Adipose tissue (tissue), 3 donors: ENCODE measurements around the gene NCSTN. TPM values are rescaled to one million over a fixed set of nuclear protein-coding genes. Genes with fewer than 3 reads are reported as not detected.
A peak's percentile ranks its signal among the peaks of the same experiment; 100 is the strongest.

Experiments
- H3K27ac ChIP-seq: one replicate; pipeline ENCODE4 v1.5.1; 2013; ENCODE audit warnings: low read depth, low read length
- WGBS, 3 donors: extraction: QIAGEN DNeasy Blood & Tissue Kit; methylation state at CpG; one replicate each; pipeline ENCODE4 v1.1.7; 2013; 5-methylcytosine and 5-hydroxymethylcytosine counted together
- polyA plus RNA-seq, 3 donors: library from polyadenylated mRNA; stranded (reverse); fragments of 200-250 nt; gene quantifications; one replicate each; pipeline ENCODE4 v1.2.3, GENCODE V29; 2013
- donor health status: healthy with polysubstance abuse.
- donor health status: Bipolar disorder and iron deficiency.
- donor health status: healthy.

Gene NCSTN
- polyA plus RNA-seq = 10 to 100 TPM; 31.7 to 63.2 (median 45.5) TPM

DNA sequence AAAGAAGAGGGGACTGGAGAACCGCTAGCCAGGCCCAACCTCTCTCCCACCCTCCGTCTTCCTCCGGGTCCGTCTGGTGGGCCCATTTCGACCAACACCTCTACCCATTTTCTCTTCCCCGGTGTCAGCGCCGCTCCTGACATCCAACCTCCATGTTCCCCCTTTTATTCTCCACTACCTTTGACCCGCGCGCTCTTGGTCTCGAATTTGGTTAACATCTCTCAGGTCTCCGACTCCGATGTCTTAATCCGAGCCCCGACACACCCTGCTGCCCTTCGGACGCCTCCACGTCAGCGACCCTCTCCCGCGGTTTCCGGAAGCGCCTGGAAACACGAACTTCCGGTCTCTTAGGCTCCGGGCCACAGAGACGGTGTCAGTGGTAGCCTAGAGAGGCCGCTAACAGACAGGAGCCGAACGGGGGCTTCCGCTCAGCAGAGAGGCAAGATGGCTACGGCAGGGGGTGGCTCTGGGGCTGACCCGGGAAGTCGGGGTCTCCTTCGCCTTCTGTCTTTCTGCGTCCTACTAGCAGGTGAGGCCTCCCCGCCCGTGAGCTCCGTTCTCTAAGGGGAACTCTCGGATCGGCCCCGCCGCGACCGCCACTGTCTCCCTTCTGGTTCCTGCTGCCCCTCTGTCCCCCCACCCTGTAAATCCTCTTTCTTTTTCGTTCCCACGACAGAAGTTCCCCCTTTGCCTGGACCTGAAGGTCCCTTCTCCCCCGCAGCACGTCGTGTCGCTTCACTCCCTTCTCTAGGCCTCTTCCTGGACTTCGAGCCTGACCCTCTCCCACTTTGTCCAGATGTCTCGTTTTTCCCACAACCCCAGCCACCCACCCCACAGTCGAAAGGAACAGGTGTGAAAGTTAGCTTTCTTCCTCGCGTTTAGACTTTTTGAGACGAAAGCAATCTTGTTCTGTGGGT is at the start of gene NCSTN, which contains the start of gene COPA:
Gene NCSTN, plus strand, starts transcription at position 431 of the 917 bp plus-strand sequence. Its CDS starts 14 bp downstream, at position 445.
Gene COPA, minus strand, starts transcription at position 298 of the 917 bp plus-strand sequence. Its CDS starts 80 bp downstream, at position 218.
- peak within 1 kb of the TSS; percentile 87 for H3K27ac ChIP-seq
- WGBS, 3 donors = 0% methylated on average over 55 to 58 of the region's 58 CpGs

DNA sequence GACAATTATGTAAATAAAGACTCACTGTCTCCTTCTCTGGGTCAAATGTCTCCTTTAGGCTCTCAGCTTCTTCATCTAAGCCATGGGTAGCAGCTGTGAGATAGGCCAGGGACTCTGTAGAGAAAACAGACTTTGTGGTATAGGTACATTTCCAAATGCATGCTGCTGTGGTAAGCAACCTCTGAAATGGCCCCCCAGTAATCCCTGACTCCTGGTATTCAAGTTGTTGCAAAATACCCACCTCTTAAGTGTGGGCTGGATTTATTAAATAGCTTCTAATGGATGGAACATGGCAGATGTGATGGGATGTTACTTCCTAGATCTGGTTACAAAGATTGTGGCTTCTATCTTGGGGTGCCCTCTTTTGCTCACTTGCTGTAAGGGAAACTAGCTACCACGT is 47.1 kb upstream of the NCSTN start:
- 82 to 100% (median 93%) methylated on average over 1 of the region's 1 CpG for WGBS, 3 donors
- no peak overlapping the region for H3K27ac ChIP-seq

DNA sequence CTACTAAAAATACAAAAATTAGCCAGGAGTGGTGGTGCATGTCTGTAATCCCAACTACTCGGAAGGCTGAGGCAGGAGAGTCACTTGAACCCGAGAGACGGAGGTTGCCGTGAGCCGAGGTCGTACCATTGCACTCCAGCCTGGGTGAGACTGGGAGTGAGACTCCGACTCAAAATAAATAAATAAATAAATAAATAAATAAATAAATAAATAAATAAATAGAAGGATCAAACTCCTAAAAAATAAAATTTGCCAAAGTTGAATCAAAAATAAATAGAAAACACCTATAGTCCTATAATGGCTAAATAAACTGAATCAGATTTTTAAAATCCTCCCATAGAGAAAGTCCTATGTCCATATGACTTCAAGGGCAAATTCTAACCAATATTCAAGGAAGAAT is 43.0 kb upstream of the NCSTN start:
- WGBS, 3 donors = 80 to 85% (median 83%) methylated on average over 7 of the region's 7 CpGs
- H3K27ac ChIP-seq = no peak overlapping the region

DNA sequence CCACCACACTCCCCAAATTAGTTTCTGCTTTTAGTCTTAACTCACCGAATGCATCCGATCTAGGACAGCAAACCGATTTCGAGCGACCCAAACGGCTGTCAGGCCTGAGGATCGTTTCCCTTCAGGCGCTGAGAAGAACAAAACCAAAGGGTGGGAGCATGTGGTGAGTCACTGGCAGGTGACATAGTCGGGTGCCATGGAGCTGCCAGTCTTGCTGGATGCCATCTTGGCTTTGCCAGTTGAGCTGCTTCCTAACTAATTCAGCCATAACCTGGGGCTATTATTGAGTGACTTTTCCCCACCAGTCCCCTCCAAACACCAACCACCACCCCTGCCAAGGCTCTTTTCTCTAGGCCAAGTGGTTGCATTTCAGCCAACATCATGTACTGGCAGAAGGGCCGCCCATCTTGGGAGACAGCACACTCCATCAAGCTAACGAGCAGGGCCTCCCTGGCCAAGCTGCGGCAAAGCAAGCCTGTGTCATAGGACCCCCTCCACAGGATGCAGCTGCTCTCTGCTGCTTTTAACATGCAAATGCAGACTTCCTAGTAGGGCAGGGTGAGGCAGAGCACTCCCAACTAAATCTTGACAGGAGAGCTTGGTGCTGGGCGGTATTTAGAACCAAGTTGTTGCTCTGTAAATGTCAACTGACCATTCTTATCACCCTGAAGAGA is 35.9 kb upstream of the NCSTN start:
- no peak overlapping the region for H3K27ac ChIP-seq
- 85 to 92% (median 89%) methylated on average over 13 of the region's 13 CpGs for WGBS, 3 donors

DNA sequence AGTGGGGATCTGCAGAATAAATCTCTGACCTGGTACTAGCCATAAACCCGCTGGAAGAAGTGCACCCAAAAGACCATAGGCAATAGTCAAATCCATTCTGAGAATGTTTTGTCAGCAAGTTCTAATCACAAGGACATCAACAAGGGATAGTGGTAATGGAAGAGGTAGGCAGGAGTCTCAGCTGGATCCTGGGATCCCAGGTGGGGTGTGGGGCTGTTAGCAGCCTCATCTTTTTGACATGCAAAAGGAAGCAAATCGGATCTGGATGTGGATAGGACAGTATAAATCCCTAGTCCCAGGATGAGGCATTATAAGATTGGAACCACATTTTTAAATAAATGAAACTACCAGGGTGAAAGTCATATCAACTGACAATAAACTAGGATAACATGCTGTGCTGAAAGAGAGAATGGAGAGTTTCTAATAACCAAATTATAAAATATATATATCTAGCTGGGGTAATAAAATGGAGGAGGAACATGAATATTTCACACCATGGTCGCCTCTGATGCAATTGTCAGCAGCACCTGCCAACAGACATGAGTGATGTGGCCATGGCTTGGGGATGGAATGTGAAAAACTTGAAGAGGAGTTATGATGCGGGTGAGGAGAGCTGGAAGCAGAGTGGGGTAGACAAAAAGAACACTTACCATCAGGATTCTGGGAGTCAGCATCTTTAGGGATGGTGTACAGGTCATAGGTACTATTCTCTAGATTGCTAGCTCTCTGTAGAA is 34.6 kb upstream of the NCSTN start:
- WGBS, 3 donors = 80 to 91% (median 87%) methylated on average over 4 of the region's 4 CpGs
- no peak overlapping the region for H3K27ac ChIP-seq

DNA sequence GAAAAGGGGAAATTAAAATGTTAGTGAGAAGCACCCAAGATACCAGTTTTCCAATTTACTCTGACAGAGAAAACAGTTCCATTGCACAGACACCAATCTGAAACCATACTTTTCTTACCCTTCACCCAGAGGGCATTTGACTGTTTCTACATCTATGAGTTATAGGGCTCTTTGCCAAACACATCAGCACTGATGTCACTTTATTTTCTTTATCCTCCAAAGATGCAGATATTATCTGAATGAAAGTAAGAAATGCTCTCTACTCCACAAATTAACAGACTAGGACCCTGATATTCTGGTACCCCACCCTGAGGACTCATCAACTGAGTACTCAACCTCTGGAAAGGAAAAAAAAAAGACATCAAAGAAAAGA is 34.0 kb upstream of the NCSTN start:
- no peak overlapping the region for H3K27ac ChIP-seq

DNA sequence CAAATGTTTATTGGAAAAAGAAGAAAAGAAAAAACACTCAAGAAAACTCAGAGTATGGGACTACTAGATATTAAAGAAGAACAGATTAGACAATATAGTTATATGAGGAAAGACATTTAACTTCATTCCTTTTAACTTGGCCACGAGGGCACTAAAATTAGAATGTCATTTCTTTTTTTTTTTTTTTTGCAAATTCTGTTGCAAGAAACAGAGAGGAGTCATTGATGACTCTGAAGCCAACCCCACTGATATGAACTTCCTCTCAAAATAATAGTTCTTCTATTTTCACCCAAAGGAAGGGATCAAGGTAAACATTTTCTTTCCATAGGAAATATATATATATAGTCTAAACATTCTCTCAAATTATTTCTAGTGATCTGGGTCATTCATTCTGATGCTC is 33.6 kb upstream of the NCSTN start:
- 44 to 85% (median 47%) methylated on average over 1 of the region's 1 CpG for WGBS, 3 donors
- no peak overlapping the region for H3K27ac ChIP-seq

DNA sequence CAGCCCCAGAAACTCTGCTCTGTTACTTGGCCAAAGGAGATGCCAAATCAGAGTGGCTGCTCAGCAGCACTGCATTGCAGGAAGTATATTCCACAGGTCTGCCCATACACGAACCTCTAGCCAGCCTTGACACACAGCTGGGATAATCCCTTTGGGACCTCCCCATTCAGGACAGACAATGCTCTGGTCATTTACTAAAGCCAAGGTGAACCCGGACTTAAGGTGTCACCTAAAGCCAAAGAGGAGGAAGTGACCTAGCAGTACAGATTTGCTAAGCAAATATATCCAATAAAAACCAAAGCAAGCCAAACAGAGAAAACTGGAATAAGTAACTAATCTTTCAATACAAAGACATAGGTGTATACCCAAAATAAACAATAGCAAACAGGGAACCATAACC is 27.8 kb upstream of the NCSTN start:
- H3K27ac ChIP-seq = no peak overlapping the region
- 51 to 79% (median 60%) methylated on average over 2 of the region's 2 CpGs for WGBS, 3 donors

DNA sequence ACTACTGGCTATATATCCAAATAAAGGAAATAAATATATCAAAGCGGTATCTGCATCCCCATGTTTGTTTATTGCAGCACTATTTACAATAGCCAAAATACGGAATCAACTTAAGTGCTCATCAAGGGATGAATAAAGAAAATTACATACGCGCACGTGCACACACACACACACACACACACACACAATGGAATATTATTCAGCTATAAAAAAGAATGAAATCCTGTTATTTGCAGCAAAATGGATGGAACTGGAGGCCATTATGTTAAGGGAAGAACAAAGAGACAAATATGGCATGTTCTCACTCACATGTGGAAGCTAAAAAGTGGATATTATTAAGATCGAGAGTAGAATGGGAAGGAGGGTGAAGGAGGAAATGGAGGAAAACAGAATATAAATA is 20.4 kb upstream of the NCSTN start:
- 96 to 97% (median 97%) methylated on average over 6 of the region's 6 CpGs for WGBS, 3 donors

DNA sequence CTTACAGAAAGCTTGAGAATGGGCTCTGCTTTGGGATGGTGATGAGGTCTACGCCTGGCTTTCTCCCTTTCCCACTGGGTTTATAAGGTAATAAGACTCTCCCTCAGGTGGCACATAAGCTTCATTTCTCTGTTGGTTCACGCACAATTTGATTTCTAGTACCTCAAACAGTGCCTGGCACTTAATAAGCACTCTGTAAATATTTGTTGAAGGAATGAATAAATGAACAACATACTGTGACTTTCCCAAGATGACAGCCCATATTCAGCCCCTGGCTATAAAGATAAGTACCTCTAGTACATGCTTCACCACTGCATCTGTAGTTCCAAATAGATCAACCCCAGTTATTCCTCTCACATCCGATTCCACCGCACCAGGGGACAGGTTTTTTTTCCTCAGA is 17.9 kb upstream of the NCSTN start:
- WGBS, 3 donors = 59 to 96% (median 94%) methylated on average over 4 of the region's 4 CpGs
- no peak overlapping the region for H3K27ac ChIP-seq

More for the DNA sequence above, 20.4 kb upstream of the NCSTN start:
- H3K27ac ChIP-seq = no peak overlapping the region

DNA sequence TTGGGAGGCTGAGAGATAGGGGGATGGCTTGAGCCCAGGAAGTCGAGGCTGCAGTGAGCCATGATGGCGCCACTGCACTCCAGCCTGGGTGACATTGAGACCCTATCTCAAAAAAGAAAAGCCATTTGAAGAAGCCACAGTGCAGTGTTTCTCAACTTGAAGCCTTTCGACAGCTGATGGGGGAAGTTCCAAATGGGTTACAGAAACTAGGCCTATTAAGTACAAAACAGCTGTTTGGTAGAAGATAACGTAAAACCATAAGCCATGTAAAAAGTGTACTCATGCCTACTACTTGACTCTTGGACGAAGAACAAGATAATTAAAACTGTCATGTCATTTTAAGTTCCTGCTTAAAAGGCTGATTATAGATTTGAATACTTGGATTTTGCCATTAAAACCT is 16.8 kb upstream of the NCSTN start:
- 88 to 90% (median 88%) methylated on average over 5 of the region's 5 CpGs for WGBS, 3 donors

DNA sequence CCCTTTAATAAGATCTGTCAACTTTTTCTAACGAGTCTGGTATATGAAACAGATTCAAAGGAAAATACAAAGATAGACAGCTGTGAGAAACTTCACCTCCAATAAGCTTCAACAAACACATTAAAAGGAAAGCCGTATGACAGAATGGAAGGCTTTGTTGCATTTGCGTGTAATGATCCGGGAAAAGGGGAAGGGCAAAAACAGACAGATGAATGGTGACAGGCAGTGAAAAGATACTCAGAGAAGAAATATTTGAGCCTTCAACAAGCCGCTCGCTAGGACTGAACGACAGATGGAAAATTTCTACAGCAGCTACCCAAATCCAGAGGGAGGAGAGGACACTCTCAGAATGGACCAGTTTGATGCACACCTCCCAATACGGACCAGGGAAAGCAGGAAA is 15.0 kb upstream of the NCSTN start:
- 74 to 90% (median 87%) methylated on average over 8 of the region's 8 CpGs for WGBS, 3 donors
- H3K27ac ChIP-seq = no peak overlapping the region

More for the DNA sequence above, 16.8 kb upstream of the NCSTN start:
- H3K27ac ChIP-seq = no peak overlapping the region

DNA sequence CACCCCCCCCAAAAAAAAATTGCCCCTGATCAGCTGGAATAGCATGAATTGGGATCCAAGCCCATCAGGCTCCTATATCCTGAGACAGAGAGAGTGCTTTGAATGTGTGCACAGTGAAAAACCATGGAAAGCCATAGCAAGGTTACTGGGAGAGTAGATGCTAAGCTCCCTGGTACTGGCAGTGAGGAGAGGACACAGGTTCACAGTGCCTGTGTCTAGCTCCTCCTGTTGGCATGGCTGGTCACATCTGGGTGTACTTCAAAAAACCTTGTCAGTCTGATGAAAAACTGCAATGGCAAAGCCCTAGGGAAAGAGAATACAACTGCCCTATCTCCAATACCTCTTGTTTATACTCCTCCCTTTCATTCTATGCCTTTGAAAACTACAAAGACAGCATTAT is 13.1 kb upstream of the NCSTN start:
- no peak overlapping the region for H3K27ac ChIP-seq

DNA sequence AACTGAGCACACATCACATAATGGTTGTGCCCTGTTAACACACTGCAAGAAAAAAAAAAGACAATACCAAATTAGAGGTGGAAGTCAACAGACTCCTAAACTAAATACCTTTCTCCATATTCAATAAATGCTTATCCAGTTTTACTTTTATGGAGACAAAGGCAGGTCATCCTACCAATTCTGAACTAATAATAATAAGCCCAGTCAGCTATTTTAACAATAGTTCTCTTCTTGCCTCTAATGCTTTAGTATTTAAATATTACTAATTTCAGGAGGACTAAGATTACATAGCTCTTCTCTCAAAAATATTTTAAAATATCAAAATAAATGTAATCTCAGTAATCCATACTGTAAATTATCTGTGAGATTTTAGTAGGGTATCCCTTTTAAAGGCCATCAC is 10.7 kb upstream of the NCSTN start:
- no peak overlapping the region for H3K27ac ChIP-seq

DNA sequence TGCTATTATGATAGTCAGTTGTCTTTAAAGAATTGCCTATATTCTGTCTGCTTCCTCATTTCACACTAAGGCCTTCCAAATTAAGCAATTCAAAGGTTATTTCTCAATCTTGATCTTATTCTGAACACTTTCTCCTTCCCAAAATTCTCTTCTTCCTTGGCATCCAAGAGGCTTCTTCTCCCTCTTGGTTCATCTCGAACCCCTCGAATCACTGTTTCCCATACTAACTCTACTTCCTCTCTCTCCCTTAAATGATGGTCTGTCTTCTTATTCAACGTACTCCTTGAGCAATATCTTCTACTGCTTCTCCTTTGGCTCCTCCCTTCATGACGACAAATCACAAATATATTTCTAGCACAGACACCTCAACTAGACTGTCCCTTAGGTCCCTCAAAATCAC is 4.6 kb upstream of the NCSTN start:
- H3K27ac ChIP-seq = no peak overlapping the region
- WGBS, 3 donors = 54 to 82% (median 58%) methylated on average over 4 of the region's 4 CpGs

DNA sequence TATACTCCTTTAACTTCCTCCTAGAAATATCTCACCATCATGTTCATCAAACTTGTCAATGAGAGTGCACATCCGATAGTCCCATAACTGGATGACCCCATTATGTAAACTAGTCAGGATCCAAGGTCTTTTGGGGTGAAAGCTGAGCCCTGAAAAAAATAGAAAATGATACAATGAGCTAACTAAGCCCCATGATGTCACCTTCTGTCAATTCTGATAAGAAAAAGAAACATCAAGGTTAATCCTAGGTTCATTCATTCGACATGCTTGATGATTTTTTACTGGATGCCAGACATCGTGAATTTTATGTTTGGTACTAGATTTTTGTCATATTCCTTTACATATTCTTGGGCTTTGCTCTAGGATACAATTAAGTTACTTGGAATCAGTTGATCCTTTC is 3.0 kb upstream of the NCSTN start:
- H3K27ac ChIP-seq = no peak overlapping the region
- 65 to 80% (median 80%) methylated on average over 3 of the region's 3 CpGs for WGBS, 3 donors

DNA sequence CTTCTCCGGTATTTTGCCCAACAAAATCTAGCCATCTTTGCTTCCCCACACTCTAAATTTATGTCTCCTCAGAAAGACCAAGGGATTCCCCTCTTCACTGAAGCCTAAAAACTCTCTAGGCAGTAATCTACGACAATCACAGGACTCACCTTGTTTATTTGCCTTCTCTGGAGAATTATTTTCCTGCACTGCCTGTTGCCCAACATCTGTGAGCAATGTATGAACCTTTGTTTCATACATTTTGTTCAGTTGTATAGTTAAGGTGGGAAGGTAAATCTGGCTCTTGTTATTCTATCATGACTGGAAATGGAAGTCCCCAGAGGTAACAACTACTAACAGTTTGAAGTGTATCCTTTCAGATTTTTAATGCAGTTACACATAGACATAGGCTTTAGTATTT is 2.3 kb upstream of the NCSTN start:
- H3K27ac ChIP-seq = no peak overlapping the region
- 32 to 71% (median 67%) methylated on average over 2 of the region's 2 CpGs for WGBS, 3 donors

DNA sequence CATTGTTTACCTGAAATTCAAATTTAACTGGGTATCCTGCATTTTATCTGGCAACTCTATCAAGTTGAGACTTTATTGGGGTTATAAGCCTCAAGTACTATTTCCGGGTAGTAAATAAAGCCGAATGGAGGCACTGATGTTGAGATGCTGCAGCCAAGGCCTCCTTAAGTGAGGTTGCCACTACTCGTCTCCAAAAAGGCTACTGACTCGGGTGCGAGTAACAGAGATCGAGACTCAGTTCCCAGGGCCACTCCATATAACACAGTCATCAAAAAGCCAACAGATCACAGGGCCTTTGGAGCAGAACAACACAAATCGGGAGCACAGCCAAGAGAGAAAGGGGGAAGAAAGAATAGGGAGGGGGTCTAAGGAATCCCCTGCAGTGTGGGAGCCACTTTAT is 657 bp upstream of the NCSTN start:
- H3K27ac ChIP-seq = peak overlapping the region; percentile 87

DNA sequence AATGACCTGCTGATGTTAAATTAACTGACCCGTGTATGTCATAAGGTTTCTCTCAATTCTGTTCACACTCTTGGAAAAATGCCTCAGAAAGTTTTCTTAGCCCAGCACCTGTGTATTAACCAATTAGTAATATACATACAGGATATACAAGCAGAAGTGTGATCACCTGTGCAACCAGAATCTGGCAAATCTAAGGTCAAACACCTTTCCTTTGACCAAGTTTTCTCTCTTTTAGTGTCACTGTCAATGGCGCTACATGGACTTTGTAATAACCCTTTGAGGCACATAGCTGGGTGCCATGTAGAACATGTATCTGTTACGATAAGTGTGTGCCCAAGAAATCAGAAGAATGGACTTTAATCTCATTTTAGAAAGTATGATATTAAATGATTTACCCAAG is 1.1 kb downstream of the NCSTN start:
- WGBS, 3 donors = 53 to 83% (median 75%) methylated on average over 3 of the region's 3 CpGs

More for the DNA sequence above, 657 bp upstream of the NCSTN start:
- 0 to 1% (median 0%) methylated on average over 7 of the region's 7 CpGs for WGBS, 3 donors

More for the DNA sequence above, 1.1 kb downstream of the NCSTN start:
- no peak overlapping the region for H3K27ac ChIP-seq
